Liver (tissue), 9 donors: ENCODE results near the gene NLGN4X. TPM values are rescaled to one million over a fixed set of nuclear protein-coding genes. Genes with fewer than 3 reads are reported as not detected.

ENCODE experiments used
- DNase-seq: peaks from one replicate; pipeline ENCODE4 v3.0.0-alpha.2; 2017; ENCODE audit warnings: low spot score
- H3K27ac ChIP-seq, 2 donors: one replicate each; pipeline ENCODE4 v1.7.0; 2013; ENCODE audit warnings: inconsistent platforms in 2 of 2, low read length in 2 of 2, control low read depth in 1 of 2, low read depth in 1 of 2, mild to moderate bottlenecking in 1 of 2
- H3K27me3 ChIP-seq, 4 donors: one replicate each; pipeline versions ENCODE4 v1.6.1 to v1.7.0; 2013; ENCODE audit warnings: low read length in 3 of 4, inconsistent platforms in 1 of 4, mild to moderate bottlenecking in 1 of 4, moderate library complexity in 1 of 4; ENCODE audit not compliant: control insufficient read depth in 4 of 4, insufficient read depth in 4 of 4
- H3K36me3 ChIP-seq, 4 donors: one replicate each; pipeline versions ENCODE4 v1.6.1 to v1.7.0; 2013; ENCODE audit warnings: low read length in 3 of 4, mild to moderate bottlenecking in 3 of 4, low read depth in 1 of 4, moderate library complexity in 1 of 4; ENCODE audit not compliant: control insufficient read depth in 4 of 4, insufficient read depth in 3 of 4
- H3K4me1 ChIP-seq, 4 donors: one replicate each; pipeline versions ENCODE4 v1.6.1 to v1.7.0; 2013; ENCODE audit warnings: low read length in 3 of 4, mild to moderate bottlenecking in 3 of 4, moderate library complexity in 1 of 4; ENCODE audit not compliant: control insufficient read depth in 4 of 4, insufficient read depth in 4 of 4
- H3K4me3 ChIP-seq, 3 donors: one replicate each; pipeline versions ENCODE4 v1.6.1 to v1.7.0; 2013; ENCODE audit warnings: low read length in 3 of 3, control low read depth in 1 of 3, low read depth in 1 of 3, mild to moderate bottlenecking in 1 of 3
- H3K9ac ChIP-seq, 2 donors: one replicate each; pipeline ENCODE4 v1.7.0; 2013; ENCODE audit warnings: low read length in 2 of 2, mild to moderate bottlenecking in 2 of 2, moderate library complexity in 2 of 2, control low read depth in 1 of 2, low read depth in 1 of 2
- H3K9me3 ChIP-seq, 4 donors: one replicate each; pipeline versions ENCODE4 v1.6.1 to v1.7.0; 2013; ENCODE audit warnings: low read length in 3 of 4; ENCODE audit not compliant: control insufficient read depth in 4 of 4
- ATF3 ChIP-seq: IDR thresholded peaks from 2 replicates; pipeline ENCODE4 v1.6.1; 2016; ENCODE audit warnings: antibody characterized with exemption
- CTCF ChIP-seq: fragments of 150-350 bp; IDR thresholded peaks from 2 replicates; pipeline ENCODE4 v1.5.1; 2017; ENCODE audit warnings: improper control_type of control experiment, low read depth, low read length; ENCODE audit not compliant: missing input control
- EGR1 ChIP-seq, 2 donors: IDR thresholded peaks; 2 replicates each; pipeline ENCODE4 v1.6.1; 2016 to 2018; ENCODE audit warnings: antibody characterized with exemption in 2 of 2, low read depth in 2 of 2
- FOXA1 ChIP-seq: IDR thresholded peaks from 2 replicates; pipeline ENCODE4 v1.6.1; 2016; ENCODE audit warnings: antibody characterized with exemption
- FOXA2 ChIP-seq: IDR thresholded peaks from 2 replicates; pipeline ENCODE4 v1.6.1; 2016; ENCODE audit warnings: antibody characterized with exemption
- GABPA ChIP-seq, 2 donors: IDR thresholded peaks in 1 of 2; conservative IDR thresholded peaks in 1 of 2; 2 replicates each; pipeline ENCODE4 v1.6.1; 2016; ENCODE audit warnings: antibody characterized with exemption in 2 of 2, mild to moderate bottlenecking in 1 of 2, moderate library complexity in 1 of 2
- HNF4A ChIP-seq, 2 donors: conservative IDR thresholded peaks; 2 replicates each; pipeline ENCODE4 v1.6.1; 2016; ENCODE audit warnings: antibody characterized with exemption in 2 of 2, mild to moderate bottlenecking in 2 of 2
- HNF4G ChIP-seq: IDR thresholded peaks from 2 replicates; pipeline ENCODE4 v1.6.1; 2016; ENCODE audit warnings: antibody characterized with exemption
- JUND ChIP-seq, 2 donors: IDR thresholded peaks; 2 replicates each; pipeline ENCODE4 v1.6.1; 2016; ENCODE audit warnings: antibody characterized with exemption in 2 of 2
- NR2F2 ChIP-seq: IDR thresholded peaks from 2 replicates; pipeline ENCODE4 v1.6.1; 2016; ENCODE audit warnings: antibody characterized with exemption
- RAD21 ChIP-seq, 2 donors: IDR thresholded peaks; 2 replicates each; pipeline ENCODE4 v1.6.1; 2016; ENCODE audit warnings: antibody characterized with exemption in 2 of 2, mild to moderate bottlenecking in 2 of 2
- SP1 ChIP-seq: IDR thresholded peaks from 2 replicates; pipeline ENCODE4 v1.6.1; 2018; ENCODE audit warnings: antibody characterized with exemption, mild to moderate bottlenecking
- TAF1 ChIP-seq: conservative IDR thresholded peaks from 2 replicates; pipeline ENCODE4 v1.6.1; 2016; ENCODE audit warnings: antibody characterized with exemption, mild to moderate bottlenecking
- YY1 ChIP-seq: IDR thresholded peaks from 2 replicates; pipeline ENCODE4 v1.6.1; 2016; ENCODE audit warnings: antibody characterized with exemption, mild to moderate bottlenecking
- WGBS: extraction: QIAGEN DNeasy Blood & Tissue Kit; methylation state at CpG from one replicate; pipeline ENCODE4 v1.1.7; 2013; 5-methylcytosine and 5-hydroxymethylcytosine counted together
- polyA plus RNA-seq, 2 donors: library from polyadenylated mRNA; stranded (reverse) in 1 of 2; unstranded in 1 of 2; fragments of 200-250 nt in 1 of 2; fragments of >200 nt in 1 of 2; fragmentation: Nextera tagmentation in 1 of 2; extraction: Ambion mirVana in 1 of 2; gene quantifications; one replicate each; pipeline versions ENCODE4 v1.2.1 to v1.2.3, GENCODE V29; 2013 to 2015
- total RNA-seq, 2 donors: library from RNA; depleted of rRNA; stranded (reverse); fragments of >200 nt; gene quantifications; one replicate each; pipeline ENCODE4 v1.2.3, GENCODE V29; 2014
- TF ChIP-seq, protein P1 (sequence below): IDR thresholded peaks from 2 replicates; pipeline ENCODE4 v1.6.1; 2016; ENCODE audit warnings: antibody characterized with exemption, mild to moderate bottlenecking
- TF ChIP-seq, protein P2 (sequence below): IDR thresholded peaks from 2 replicates; pipeline ENCODE4 v1.6.1; 2016; ENCODE audit warnings: antibody characterized with exemption
- donor health status: healthy.
- donor health status: healthy.
- donor health status: healthy.
- donor health status: healthy.
- donor health status: healthy.

NLGN4X gene
- total and polyA plus RNA-seq, 4 donors: 0.33 to 2.8 (median 0.93) TPM

- Histone ChIP-seq H3K36me3 (no peaks in the 10 kb centered on the region), H3K9me3 (no peaks in the 10 kb centered on the region), H3K4me3 (no peak overlapping the region), H3K4me1 (peaks cover 0 to 2% (median 0%) of the 10 kb centered on the region in 4 donors), H3K9ac (no peak overlapping the region), H3K27ac (no peak overlapping the region), H3K27me3 (no peaks in the 10 kb centered on the region)
- TF ChIP-seq HNF4A (conservative IDR thresholded peaks at IDR 0.05) (no peak), SP1 (no peak), RAD21 (IDR thresholded peaks at IDR 0.05) (no peak), FOXA2 (no peak), GABPA (IDR thresholded peaks at IDR 0.05 in 1 of 2, conservative IDR thresholded peaks at IDR 0.05 in 1 of 2) (no peak), FOXA1 (no peak), JUND (IDR thresholded peaks at IDR 0.05) (no peak), EGR1 (IDR thresholded peaks at IDR 0.05; ENCODE audit: low read depth in 2 of 2) (no peak), YY1 (no peak), CTCF (no peak), NR2F2 (no peak), HNF4G (no peak), TAF1 (no peak), ATF3 (no peak)
- TF ChIP-seq, protein P1, sequence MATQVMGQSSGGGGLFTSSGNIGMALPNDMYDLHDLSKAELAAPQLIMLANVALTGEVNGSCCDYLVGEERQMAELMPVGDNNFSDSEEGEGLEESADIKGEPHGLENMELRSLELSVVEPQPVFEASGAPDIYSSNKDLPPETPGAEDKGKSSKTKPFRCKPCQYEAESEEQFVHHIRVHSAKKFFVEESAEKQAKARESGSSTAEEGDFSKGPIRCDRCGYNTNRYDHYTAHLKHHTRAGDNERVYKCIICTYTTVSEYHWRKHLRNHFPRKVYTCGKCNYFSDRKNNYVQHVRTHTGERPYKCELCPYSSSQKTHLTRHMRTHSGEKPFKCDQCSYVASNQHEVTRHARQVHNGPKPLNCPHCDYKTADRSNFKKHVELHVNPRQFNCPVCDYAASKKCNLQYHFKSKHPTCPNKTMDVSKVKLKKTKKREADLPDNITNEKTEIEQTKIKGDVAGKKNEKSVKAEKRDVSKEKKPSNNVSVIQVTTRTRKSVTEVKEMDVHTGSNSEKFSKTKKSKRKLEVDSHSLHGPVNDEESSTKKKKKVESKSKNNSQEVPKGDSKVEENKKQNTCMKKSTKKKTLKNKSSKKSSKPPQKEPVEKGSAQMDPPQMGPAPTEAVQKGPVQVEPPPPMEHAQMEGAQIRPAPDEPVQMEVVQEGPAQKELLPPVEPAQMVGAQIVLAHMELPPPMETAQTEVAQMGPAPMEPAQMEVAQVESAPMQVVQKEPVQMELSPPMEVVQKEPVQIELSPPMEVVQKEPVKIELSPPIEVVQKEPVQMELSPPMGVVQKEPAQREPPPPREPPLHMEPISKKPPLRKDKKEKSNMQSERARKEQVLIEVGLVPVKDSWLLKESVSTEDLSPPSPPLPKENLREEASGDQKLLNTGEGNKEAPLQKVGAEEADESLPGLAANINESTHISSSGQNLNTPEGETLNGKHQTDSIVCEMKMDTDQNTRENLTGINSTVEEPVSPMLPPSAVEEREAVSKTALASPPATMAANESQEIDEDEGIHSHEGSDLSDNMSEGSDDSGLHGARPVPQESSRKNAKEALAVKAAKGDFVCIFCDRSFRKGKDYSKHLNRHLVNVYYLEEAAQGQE: no peak
- TF ChIP-seq, protein P2, sequence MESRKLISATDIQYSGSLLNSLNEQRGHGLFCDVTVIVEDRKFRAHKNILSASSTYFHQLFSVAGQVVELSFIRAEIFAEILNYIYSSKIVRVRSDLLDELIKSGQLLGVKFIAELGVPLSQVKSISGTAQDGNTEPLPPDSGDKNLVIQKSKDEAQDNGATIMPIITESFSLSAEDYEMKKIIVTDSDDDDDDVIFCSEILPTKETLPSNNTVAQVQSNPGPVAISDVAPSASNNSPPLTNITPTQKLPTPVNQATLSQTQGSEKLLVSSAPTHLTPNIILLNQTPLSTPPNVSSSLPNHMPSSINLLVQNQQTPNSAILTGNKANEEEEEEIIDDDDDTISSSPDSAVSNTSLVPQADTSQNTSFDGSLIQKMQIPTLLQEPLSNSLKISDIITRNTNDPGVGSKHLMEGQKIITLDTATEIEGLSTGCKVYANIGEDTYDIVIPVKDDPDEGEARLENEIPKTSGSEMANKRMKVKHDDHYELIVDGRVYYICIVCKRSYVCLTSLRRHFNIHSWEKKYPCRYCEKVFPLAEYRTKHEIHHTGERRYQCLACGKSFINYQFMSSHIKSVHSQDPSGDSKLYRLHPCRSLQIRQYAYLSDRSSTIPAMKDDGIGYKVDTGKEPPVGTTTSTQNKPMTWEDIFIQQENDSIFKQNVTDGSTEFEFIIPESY: no peak
- DNase-seq: no peak
- 46% methylated on average over 2 of the region's 2 CpGs for WGBS
Observed at GRCh38 chrX:6120329-6120728, 108.3 kb downstream of the NLGN4X start.

DNA sequence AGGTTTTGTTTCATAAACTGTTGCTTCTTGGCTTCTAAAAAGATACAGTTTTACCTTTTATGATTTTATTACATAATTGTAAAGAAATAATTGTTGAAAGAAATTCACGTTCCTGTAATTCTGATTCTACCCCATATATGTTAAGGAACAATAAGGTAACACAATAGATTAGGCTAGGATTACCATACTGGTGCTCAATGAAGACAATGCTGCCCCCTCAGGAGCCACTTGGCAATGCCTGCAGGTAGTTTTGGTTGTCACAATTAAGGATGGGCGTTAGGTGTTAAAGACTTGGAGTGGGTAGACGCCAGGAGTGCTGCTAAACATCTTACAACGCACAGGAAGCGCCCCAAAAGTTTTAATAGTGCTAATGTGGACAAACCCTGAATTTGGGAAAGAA lies 133.2 kb downstream of the NLGN4X start:
- no peaks in the 10 kb centered on the region for H3K36me3 ChIP-seq
- no peak overlapping the region for H3K9ac ChIP-seq
- DNase-seq: no peak
- H3K9me3 ChIP-seq: peaks cover 0 to 4% (median 0%) of the 10 kb centered on the region in 4 donors
- no peak overlapping the region for H3K4me3 ChIP-seq
- no peak overlapping the region for H3K27ac ChIP-seq
- H3K4me1 ChIP-seq: no peaks in the 10 kb centered on the region
- 40% methylated on average over 5 of the region's 5 CpGs for WGBS
- H3K27me3 ChIP-seq: no peaks in the 10 kb centered on the region
- TF ChIP-seq, protein P2: no peak
- TF ChIP-seq EGR1 (IDR thresholded peaks at IDR 0.05; ENCODE audit: low read depth in 2 of 2) (no peak), YY1 (no peak), SP1 (no peak), NR2F2 (no peak), RAD21 (IDR thresholded peaks at IDR 0.05) (no peak), HNF4A (conservative IDR thresholded peaks at IDR 0.05) (no peak), CTCF (no peak), ATF3 (no peak), JUND (IDR thresholded peaks at IDR 0.05) (no peak)
